CD14-positive monocyte (primary cell): Measurements from ENCODE around the gene FMNL3. TPM values are rescaled to one million over a fixed set of nuclear protein-coding genes. Genes with fewer than 3 reads are reported as not detected.

Experiments
- DNase-seq, 3 donors: peaks; one replicate each; pipeline ENCODE4 v3.0.0-alpha.2; 2011 to 2022
- H2AFZ ChIP-seq: 2 replicates; pipeline ENCODE4 v1.6.0; 2012; ENCODE audit warnings: mild to moderate bottlenecking, low read depth, low read length, inconsistent platforms; ENCODE audit not compliant: insufficient read depth, poor library complexity, severe bottlenecking
- H3K27ac ChIP-seq, 2 donors: 1 replicate in 1 of 2; 2 replicates in 1 of 2; pipeline ENCODE4 v1.5.1; 2012 to 2013; ENCODE audit warnings: low read length in 2 of 2, control low read depth in 1 of 2, inconsistent platforms in 1 of 2, low read depth in 1 of 2, mild to moderate bottlenecking in 1 of 2
- H3K27me3 ChIP-seq, 2 donors: one replicate each; pipeline versions ENCODE4 v1.6.0 to v1.6.1; 2011 to 2013; ENCODE audit warnings: low read length in 2 of 2; ENCODE audit not compliant: control insufficient read depth in 2 of 2, insufficient read depth in 2 of 2
- H3K36me3 ChIP-seq, 2 donors: replicated peaks in 1 of 2; 1 replicate in 1 of 2; 2 replicates in 1 of 2; pipeline versions ENCODE4 v1.5.1 to v1.6.1; 2012 to 2013; ENCODE audit warnings: low read length in 2 of 2, control low read depth in 1 of 2, inconsistent platforms in 1 of 2, mild to moderate bottlenecking in 1 of 2; ENCODE audit not compliant: insufficient read depth in 2 of 2, control insufficient read depth in 1 of 2
- H3K4me1 ChIP-seq, 2 donors: 1 replicate in 1 of 2; 2 replicates in 1 of 2; pipeline versions ENCODE4 v1.5.1 to v1.6.1; 2012 to 2013; ENCODE audit warnings: low read length in 2 of 2, control low read depth in 1 of 2, inconsistent platforms in 1 of 2, mild to moderate bottlenecking in 1 of 2, moderate library complexity in 1 of 2; ENCODE audit not compliant: insufficient read depth in 2 of 2, control insufficient read depth in 1 of 2
- H3K4me2 ChIP-seq: replicated peaks from 2 replicates; pipeline ENCODE3; 2012; ENCODE audit warnings: low read length, moderate library complexity, mild to moderate bottlenecking; ENCODE audit not compliant: poor library complexity, severe bottlenecking; ENCODE audit errors: extremely low read depth
- H3K4me3 ChIP-seq, 3 experiments: fragments of 200-600 bp in 1 of 3; sonication (generic) in 1 of 3; replicated peaks in 1 of 3; 1 replicate in 2 of 3; 2 replicates in 1 of 3; pipeline ENCODE4 v1.5.1; 2011 to 2013; ENCODE audit warnings: low read length in 3 of 3, mild to moderate bottlenecking in 3 of 3, control low read depth in 2 of 3, low read depth in 2 of 3, inconsistent platforms in 1 of 3, moderate library complexity in 1 of 3
- H3K79me2 ChIP-seq: 2 replicates; pipeline ENCODE4 v1.6.0; 2012; ENCODE audit warnings: mild to moderate bottlenecking, control low read depth, inconsistent platforms, low read length, moderate library complexity; ENCODE audit not compliant: insufficient read depth
- H3K9ac ChIP-seq: 2 replicates; pipeline ENCODE4 v1.6.0; 2017; ENCODE audit warnings: low read length, mild to moderate bottlenecking; ENCODE audit not compliant: insufficient read depth, poor library complexity, severe bottlenecking
- H3K9me3 ChIP-seq, 2 donors: replicated peaks in 1 of 2; 1 replicate in 1 of 2; 2 replicates in 1 of 2; pipeline versions ENCODE4 v1.5.1 to v1.6.1; 2012 to 2013; ENCODE audit warnings: low read length in 2 of 2, control low read depth in 1 of 2; ENCODE audit not compliant: control insufficient read depth in 1 of 2, insufficient read depth in 1 of 2
- H4K20me1 ChIP-seq: 2 replicates; pipeline ENCODE4 v1.6.0; 2012; ENCODE audit warnings: mild to moderate bottlenecking, low read length, control low read depth, moderate library complexity; ENCODE audit not compliant: insufficient read depth
- H3K27ac Mint-ChIP-seq, 7 donors: one replicate each; pipeline ENCODE4 v1.8.0; 2020; ENCODE audit warnings: mild to moderate bottlenecking in 7 of 7, mixed read lengths in 7 of 7, moderate library complexity in 6 of 7, inconsistent platforms in 2 of 7
- H3K27me3 Mint-ChIP-seq, 3 donors: one replicate each; pipeline ENCODE4 v1.8.0; 2021 to 2022; ENCODE audit warnings: low read depth in 3 of 3, mild to moderate bottlenecking in 3 of 3, mixed read lengths in 3 of 3, moderate library complexity in 3 of 3, inconsistent platforms in 1 of 3
- H3K36me3 Mint-ChIP-seq, 2 donors: one replicate each; pipeline ENCODE4 v1.8.0; 2020; ENCODE audit warnings: mixed read lengths in 2 of 2, inconsistent platforms in 1 of 2, mild to moderate bottlenecking in 1 of 2
- H3K4me1 Mint-ChIP-seq: one replicate; pipeline ENCODE4 v1.8.0; 2020; ENCODE audit warnings: mild to moderate bottlenecking, mixed read lengths
- H3K4me3 Mint-ChIP-seq, 2 donors: one replicate each; pipeline ENCODE4 v1.8.0; 2020; ENCODE audit warnings: mild to moderate bottlenecking in 2 of 2, mixed read lengths in 2 of 2, moderate library complexity in 1 of 2
- H3K9me3 Mint-ChIP-seq, 7 donors: one replicate each; pipeline ENCODE4 v1.8.0; 2020 to 2022; ENCODE audit warnings: mixed read lengths in 7 of 7, mild to moderate bottlenecking in 6 of 7, moderate library complexity in 6 of 7, inconsistent platforms in 2 of 7
- CTCF ChIP-seq: fragments of 200-600 bp; IDR thresholded peaks from one replicate; pipeline ENCODE4 v1.8.0; 2022; ENCODE audit warnings: antibody characterized with exemption, mild to moderate bottlenecking
- WGBS: methylation state at CpG from one replicate; pipeline ENCODE4 v1.1.5; 2013; ENCODE audit warnings: missing lambda C conversion rate; ENCODE audit not compliant: insufficient coverage; 5-methylcytosine and 5-hydroxymethylcytosine counted together
- intact Hi-C, 2 donors: fragments of 100-400 bp; cut with micrococcal nuclease; formaldehyde crosslinking; loops; one replicate each; pipeline versions ENCODE4 v1.15.0 to v1.15.1; 2023
- polyA plus RNA-seq, 3 donors: library from polyadenylated mRNA; depleted of rRNA in 1 of 3; unstranded in 2 of 3; stranded (reverse) in 1 of 3; fragments of 300-500 nt in 2 of 3; fragments of >200 nt in 1 of 3; fragmentation: Illumina TruSeq in 2 of 3; gene quantifications; 1 replicate in 2 of 3; 2 replicates in 1 of 3; pipeline ENCODE4 v1.2.3, GENCODE V29; 2012 to 2021
- small RNA-seq: library from RNA; depleted of rRNA; stranded (forward); fragments of <200 nt; gene quantifications from one replicate; pipeline ENCODE3, GENCODE V24; 2012; ENCODE audit warnings: low read depth; ENCODE audit not compliant: insufficient read length

The FMNL3 gene
- polyA plus RNA-seq, 3 donors, result 1.5 to 5.4 (median 1.7) TPM

GRCh38 chr12:49587174-49587908 lies 119.9 kb downstream of the FMNL3 start:
- no peak overlapping the region for H3K27ac Mint-ChIP-seq
- Histone ChIP-seq H3K79me2 (no peaks in the 10 kb centered on the region), H2AFZ (no peak overlapping the region), H3K4me3 (no peak overlapping the region), H3K27ac (no peak overlapping the region), H3K27me3 (no peaks in the 10 kb centered on the region), H3K4me2 (no peak overlapping the region), H3K9ac (no peak overlapping the region), H3K9me3 (peaks cover 0 to 4% of the 10 kb centered on the region in 2 donors), H4K20me1 (no peaks in the 10 kb centered on the region), H3K4me1 (peaks cover 7 to 8% of the 10 kb centered on the region in 2 donors), H3K36me3 (no peaks in the 10 kb centered on the region)
- H3K4me3 Mint-ChIP-seq, result no peak overlapping the region
- peaks cover 2 to 9% (median 4%) of the 10 kb centered on the region in 7 donors for H3K9me3 Mint-ChIP-seq
- peaks cover 0 to 4% (median 2%) of the 10 kb centered on the region in 3 donors for H3K27me3 Mint-ChIP-seq
- intact Hi-C loops, result no loop called here
- DNase-seq, result no peak
- WGBS, result 77% methylated on average over 8 of the region's 11 CpGs
- no peak for TF ChIP-seq CTCF
- peaks cover 9 to 16% of the 10 kb centered on the region in 2 donors for H3K36me3 Mint-ChIP-seq
- H3K4me1 Mint-ChIP-seq, result peaks cover 13% of the 10 kb centered on the region

Small RNAs within 50 kb of the gene (small RNA-seq; reads per million reads assigned to genes)
- gene AC020612.2 (not detected), gene HIGD1AP9 (not detected), gene POLR2KP1 (not detected), gene RNU6-834P (not detected)

Other genes with a start within 250 kb of the FMNL3 start
- 10 to 100 TPM in 1 of 3 donors, 1 to 10 TPM in 2; 1.3 to 18.2 (median 3.3) TPM for gene KCNH3, start 168.4 kb downstream of the FMNL3 start, polyA plus RNA-seq
- 10 to 100 TPM; 50.3 to 88.8 (median 52.3) TPM for gene MCRS1, start 139.3 kb downstream of the FMNL3 start, polyA plus RNA-seq
- gene FAM186B, start 101.8 kb downstream of the FMNL3 start, polyA plus RNA-seq, result not detected
- gene PRPF40B, start 83.8 kb downstream of the FMNL3 start, polyA plus RNA-seq, result 1 to 10 TPM in 1 of 3 donors, under 1 TPM in 2; 0.14 to 1.3 (median 0.57) TPM
- 1,000 to 10,000 TPM in 2 of 3 donors, 100 to 1,000 TPM in 1; 315 to 1,453 (median 1,396) TPM for gene TMBIM6, start 34.2 kb upstream of the FMNL3 start, polyA plus RNA-seq
- gene NCKAP5L, start 121.0 kb upstream of the FMNL3 start, polyA plus RNA-seq, result 10 to 100 TPM in 1 of 3 donors, 1 to 10 TPM in 2; 3.7 to 14.9 (median 6.8) TPM
- gene BCDIN3D, start 135.7 kb upstream of the FMNL3 start, polyA plus RNA-seq, result 1 to 10 TPM in 2 of 3 donors, under 1 TPM in 1; 0.71 to 1.2 (median 1.0) TPM
- gene FAIM2, start 196.5 kb upstream of the FMNL3 start, polyA plus RNA-seq, result not detected
- gene AQP2, start 243.3 kb upstream of the FMNL3 start, polyA plus RNA-seq, result not detected